ENCODE data around the gene MAST4.

Gene MAST4

DNA sequence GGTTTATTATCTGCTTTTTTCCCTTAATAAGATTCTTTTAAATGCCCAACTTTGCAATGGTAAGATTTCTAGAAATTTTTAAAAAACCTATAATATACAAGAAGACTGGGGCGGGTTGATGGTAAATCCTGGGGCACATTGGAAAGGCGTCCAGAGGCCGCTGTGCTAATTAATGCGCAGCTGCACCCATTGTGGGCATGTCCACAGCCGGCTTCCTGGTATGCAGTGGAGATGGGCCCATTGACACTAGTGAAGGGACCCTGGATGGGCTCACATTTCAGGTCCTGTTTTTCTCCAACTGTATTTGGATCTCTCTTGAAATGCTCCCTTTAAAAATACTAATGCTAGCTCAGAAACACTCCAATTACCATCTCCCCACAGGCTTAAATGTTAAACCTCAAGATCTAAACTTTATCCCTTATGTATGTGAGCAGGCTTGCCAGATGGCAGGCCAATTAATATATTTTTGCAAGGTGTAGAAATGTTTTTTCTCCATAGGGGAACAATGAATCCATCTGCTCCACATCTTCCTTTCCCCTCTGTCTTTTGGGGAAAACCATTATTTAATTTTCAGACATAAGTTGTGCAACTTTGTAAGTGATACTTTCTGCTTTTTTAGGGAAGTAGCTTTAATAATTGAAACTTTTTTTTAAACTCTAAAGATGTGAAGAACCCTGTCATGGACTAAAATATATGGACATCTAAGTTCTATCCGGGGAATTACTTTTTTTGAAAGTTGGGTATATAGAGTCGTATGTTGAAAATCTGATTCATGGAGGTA is 423.1 kb downstream of the MAST4 start:
- DNase-seq (ENCODE audit: low spot score) = no peak

DNA sequence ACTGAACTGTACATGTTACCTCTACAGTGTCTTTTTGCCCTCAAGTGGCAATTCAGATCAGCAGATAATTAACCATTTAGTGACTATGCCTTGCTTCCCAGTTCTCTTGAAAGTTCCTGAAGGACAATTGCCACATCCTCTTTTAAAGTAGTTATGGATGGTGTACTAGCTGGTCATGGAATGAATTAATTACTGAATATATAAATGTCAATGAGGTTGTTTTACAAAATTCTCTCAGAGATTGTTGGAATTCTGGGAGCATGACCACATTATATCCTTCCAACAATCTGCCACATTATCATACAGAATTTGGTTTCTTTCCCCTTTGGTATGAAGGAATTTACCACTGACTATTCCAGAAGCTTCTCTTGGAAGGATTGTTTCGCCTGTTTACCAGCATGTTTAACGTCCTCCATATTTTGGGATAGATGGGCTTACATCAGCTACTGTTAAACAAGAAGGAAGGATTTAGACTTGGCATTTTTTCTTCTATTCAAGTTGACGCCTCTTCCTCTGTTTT is 424.0 kb downstream of the MAST4 start:
- DNase-seq (ENCODE audit: low spot score) = no peak

DNA sequence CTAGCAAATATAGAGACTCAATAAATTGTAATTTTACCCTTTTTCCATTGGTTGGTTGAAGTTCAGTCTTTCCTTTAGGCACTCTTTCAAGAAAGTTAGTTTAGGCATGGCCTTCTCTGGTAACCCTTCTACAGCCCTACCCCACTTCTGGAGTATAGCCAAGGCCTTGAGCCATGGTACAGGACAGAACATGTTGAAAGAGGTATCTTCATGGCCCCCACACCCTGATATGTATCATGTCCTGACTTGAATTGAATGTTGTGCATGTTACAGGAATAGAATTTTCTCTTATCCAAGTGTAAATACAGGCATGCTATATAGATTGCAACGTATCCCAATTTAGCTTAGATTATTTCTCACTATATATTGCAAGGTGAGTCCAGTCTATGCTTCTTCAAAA is 424.8 kb downstream of the MAST4 start:
- DNase-seq (ENCODE audit: low spot score) = no peak

DNA sequence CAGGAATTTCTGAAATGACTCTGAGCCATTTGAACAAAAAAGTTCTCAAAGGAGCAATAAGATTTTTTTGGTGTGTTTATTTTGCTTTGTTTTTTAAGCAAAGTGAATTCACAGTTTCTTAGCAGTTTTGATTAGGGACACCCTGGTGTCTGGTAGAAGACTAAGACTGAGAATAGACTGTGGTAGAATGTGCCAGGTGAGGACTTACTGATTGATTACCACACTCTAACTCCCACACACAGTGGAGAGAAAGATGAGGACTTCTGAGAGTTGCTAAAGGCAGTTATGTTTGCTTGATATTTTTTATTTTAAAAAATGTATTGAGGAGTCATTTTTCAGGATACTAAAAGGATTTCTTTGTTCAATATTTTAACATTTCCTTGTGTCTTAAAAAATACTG is 425.3 kb downstream of the MAST4 start:
- no peak for DNase-seq (ENCODE audit: low spot score)

DNA sequence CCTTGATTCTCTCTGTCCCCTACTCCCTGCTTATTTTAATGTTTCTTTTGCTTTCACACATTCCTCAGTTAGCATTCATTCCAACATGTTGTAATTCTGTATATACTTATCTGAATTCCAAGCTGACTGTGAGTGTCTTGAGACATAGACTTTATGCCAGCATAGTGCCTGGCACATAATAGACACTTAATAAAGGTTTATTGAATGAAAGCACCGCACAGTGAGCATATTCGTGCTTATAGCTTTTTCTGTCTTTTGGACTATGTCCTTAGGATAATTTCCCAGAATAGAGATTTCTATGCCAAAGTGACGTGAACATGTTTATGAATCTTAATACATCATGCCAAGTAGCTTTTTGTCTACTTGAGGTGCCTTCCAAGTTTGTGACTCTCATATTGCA is 425.8 kb downstream of the MAST4 start:
- no peak for DNase-seq (ENCODE audit: low spot score)

DNA sequence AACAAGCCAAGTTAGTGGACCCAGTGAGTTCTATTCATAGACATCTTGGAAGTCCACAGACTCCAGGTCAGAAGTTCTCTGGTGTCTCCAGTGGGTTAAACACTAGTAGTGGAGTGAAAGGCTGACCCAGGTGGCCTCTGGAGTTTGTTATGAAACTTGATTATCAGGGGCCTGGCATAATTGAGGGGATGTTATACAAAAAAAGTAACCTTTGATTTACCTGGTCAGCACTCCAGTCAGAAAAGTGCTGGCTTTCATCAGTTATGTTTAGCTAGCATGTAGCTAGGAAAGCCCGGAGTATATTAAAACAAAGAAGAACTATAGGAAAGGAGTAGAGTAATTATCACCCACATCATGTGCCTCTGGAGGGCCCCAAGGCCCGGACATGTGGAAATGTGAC is 429.3 kb downstream of the MAST4 start:
- no peak for DNase-seq (ENCODE audit: low spot score)

DNA sequence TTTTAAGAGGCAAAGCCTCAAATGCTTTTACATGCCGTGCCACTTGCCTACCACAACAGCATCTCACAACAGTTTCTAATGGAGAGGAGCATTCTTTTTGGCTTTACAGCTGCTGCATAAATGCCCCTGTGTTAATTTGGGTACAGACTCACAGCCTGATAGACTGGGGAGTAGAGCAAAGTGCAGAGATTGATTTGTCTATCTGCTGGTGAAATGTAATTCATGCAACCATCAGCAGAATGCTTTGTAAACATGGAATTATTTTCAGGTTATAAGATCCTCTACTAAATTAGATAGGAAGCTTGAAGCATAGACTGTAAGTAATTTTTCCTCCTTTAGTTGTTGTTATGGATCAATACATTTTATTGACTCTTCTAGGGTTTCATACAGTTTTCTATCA is 430.1 kb downstream of the MAST4 start:
- DNase-seq (ENCODE audit: low spot score) = no peak

DNA sequence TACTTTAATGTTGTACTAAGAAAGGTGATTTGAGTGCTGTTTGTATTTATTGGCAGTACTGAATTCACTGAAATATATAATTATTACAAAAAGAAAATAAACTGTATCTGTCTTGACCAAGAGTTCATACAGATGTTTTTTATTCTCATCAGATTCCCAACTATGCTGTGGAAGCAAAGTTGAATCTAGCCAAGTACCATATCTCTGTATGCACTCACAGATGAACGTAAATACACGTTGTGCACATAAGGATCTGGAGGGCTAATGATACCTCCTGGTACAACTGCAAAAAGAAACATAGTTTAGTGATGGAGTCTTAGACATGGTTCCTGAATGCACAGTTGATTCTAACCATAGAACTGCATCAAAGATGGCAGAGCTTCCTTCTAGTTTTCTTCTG is 431.0 kb downstream of the MAST4 start:
- DNase-seq (ENCODE audit: low spot score) = no peak

DNA sequence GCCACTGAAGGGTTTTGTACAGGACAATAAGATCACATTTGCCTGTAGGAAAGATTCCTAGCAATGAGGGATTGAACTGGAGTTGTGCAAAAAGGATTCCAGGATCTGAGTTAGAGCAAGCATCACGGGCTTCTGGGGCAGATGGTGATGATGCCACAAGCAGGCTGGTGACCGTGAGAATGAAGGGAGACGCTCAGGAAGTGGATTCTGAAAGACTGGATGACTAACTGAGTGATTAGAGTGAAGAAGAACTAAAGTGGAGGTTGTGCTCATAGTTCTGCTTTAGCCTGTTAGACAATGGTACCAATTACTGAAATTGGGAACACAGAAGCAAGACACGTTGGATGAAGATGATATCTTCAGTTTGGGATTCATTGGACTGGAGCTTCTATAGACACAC is 432.2 kb downstream of the MAST4 start:
- DNase-seq (ENCODE audit: low spot score) = no peak

DNA sequence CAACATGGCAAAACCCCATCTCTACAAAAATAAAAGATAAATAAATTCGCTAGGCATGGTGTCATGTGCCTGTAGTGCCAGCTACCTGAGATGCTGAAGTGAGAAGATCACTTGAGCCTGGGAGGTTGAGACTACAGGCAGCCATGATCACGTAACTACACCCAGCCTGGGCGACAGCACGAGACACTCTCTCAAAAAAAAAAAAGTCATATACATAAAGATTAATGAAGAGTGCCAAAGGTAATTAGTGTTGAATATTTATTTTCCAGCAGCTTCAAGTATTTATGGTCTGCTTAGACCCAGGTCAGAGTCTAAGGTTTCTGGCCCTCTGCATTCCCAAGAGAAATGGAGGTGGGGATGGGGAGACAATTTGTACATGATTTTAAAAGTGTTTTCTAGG is 432.7 kb downstream of the MAST4 start:
- no peak for DNase-seq (ENCODE audit: low spot score)

DNA sequence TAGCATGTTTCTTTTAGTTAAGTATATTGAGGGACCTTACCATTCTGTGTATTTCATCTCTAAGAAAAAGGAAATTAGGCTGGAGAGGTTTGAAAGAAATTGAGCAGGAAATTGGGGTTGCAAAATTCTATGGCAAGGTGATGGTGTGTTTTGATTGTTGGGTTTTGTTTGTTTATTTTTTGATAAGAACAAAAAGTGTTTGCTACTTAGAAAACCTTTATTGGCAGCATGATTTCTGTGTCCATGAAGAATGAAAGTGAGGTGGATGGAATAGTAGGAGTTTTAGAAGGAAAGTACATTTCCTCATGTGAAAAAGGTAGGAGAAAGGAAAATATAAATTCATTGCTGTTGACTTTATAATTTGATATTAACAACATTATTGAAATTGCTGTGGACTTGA is 433.3 kb downstream of the MAST4 start:
- DNase-seq (ENCODE audit: low spot score) = no peak

DNA sequence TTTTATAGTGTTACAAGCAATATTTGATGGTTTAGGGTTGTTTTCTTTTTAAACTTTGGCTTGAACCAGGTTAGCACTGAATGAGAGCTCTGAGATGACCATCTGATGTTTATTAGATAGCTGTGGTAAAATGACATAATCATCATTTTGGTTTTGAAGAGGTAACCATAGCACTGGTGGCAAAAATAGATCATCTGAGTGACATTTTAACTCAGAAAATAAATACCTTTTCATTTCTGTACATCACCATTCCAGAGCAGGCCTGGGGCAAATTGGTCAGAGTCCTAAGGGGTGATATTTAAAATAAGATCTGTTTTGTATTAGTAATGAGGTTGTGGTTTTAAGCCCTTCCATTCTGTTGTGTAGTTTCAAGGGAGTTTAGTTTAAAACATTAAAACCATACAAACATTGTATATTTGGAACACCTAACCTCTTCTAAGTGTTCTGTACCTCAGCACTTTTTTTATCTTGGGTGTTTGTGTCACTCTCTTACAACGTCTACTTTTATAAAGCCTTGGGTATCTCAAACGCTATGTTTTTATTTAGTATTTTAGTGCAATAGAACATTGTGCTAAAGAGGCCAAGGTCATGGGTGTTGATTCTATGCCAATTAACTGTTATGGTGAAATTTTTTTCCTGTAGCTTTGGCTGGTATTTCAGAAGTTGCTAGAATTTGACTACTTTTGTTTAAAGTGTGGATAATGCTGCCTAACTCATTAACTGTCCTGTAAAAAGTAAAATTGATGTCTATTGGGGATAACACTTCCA is 434.3 kb downstream of the MAST4 start:
- DNase-seq (ENCODE audit: low spot score) = no peak

DNA sequence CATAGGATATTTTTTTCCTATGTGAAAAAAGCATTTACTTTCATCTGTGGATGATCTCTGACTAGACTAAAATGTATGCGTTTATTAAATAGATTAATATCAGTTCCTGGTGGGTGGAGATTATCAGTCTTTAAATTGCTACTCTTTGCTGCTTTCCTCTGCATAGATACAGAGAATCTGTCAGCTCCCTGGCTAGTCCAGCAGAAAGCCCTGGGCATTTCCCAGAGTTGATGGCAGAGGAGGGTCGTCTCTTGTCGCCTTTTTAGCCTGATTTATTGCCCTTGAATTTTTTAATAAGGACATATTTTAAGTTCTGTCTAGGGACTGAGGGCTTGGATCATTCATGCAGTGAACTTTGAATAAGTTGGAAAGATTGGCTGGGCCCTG is 434.9 kb downstream of the MAST4 start:
- DNase-seq (ENCODE audit: low spot score) = no peak

DNA sequence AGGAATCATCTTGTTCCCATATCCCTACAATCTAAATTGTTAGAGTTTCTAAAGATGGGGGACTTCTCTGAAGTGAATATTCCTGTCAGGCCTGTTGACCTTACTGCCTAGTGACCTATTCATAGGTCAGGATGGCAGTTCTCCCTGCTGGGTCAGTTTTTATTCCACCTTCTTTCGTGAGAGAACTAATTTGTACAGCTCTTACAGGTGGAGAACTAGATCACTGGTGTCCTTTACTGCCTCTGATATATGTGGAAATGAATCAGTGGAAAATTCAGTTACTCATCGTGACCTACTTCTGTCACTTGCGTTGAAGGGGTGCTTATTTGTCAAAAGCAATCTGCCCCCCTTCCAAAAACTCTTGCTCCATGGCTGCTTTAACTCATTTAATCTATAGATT is 435.5 kb downstream of the MAST4 start:
- DNase-seq (ENCODE audit: low spot score) = no peak

DNA sequence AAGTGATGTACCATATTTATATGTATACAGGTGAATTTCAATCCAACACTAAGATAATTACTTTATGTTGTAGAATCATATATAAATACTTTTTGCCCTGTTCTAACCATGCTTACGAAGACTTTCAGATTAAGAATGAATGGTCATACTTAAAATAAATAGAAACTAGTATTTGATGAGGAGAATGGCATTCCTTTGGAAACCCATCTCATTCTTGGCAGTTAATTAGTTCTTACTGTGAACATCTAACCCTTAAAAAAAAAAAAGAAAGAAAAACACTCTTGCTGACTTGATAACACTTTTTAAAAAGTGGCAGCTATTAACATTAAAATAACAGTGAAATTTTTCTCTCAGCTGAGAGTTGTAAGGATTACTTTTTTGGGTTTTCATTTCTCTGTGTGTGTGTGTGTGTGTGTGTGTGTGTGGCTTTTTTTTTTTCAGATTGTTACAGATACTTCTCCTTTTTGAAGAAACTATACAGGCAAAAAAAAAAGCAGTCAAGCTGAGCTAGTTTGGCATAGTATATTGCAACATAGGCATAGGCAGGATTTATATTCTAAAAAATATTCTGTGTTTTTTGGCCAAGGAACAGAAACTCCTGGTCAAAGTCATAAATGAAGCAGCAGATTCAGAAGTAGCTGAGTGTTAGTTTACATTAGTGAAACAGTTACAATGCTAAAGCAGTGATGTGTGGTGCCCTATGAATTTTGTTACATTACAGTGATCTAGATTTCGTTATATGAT is 436.9 kb downstream of the MAST4 start:
- no peak for DNase-seq (ENCODE audit: low spot score)

DNA sequence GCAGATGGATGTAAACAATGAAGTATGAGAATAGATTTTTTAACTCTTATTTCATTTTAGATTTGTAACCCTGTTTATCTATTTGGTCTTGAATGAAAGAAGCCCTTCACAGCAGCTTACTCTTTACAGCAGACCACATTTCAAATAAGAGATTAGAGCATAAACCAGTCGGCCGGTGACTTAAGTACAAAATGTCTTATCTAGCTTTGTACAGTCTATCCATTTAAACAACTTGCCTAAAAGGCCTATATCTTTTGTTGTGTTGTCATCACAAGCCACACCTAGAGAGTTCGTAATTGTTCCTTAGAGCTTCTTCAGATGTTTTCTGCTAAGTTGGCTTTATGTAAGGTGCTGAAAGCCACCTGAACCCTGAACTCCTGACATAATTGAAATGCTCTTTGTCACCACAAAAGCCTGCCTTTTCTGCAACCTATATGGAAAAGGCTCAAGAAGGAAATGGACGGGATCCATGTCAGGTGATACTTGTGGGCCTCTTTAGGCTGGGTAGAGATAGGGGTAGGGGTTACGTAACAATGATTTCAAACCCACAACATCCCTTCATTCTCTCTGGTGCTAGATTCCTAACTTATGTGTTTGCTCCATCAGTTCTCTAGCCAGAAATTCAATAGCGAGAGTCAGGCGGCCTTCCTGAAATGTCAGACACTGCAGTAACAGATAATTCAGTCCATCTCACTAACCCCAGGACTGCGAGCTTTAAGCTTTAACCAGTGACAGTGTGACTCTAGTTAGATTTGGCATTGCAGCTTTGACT is 437.9 kb downstream of the MAST4 start:
- DNase-seq (ENCODE audit: low spot score) = no peak

DNA sequence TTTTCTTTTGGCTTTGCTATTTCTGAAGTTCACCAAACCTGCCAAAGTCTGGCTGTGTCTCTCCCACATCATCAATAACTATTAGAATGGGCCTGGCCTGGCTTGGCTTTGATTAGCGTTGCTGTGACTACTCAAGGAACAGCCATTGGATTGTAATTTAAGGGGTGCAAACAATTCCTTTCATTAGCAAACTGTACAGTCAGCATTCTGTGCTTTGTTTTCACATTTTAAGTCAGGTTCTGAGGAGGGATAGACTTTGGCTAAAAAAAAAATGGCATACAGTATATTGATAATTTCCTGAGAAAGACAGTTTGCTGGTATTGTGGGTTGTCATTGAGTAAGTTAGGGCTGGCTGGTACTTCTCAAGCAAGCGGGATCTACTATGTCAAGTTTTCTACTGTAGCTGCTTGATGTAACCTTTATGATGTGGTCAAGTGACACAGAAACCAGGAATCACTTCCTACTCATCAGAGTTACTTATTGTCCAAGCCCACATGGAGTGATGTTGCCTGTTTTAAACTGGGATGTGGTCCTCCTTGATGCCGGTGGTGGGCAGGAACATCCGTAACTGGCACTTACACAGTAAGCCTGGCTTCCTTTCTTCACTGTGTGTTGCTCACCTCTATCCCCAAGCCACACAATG is 439.0 kb downstream of the MAST4 start:
- DNase-seq (ENCODE audit: low spot score) = no peak

DNA sequence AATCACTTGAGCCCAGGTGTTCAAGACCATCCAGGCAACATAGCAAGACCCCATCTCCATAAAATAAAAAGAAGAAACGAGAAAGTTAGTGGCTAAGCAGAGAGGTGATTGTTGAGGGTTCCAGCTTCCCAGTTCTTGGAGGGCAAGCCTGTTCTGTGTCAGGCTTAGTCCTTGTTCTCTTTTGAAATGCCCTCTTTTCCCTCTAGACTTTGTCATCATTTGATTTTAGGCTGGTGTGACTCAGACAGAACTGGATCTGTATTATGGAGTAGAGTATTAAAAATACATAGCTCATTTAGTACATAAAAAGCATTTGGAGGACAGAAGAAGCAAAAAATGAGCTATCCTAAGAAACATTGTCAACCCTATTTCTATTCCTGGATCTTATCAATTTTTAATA is 441.0 kb downstream of the MAST4 start:
- DNase-seq (ENCODE audit: low spot score) = no peak

DNA sequence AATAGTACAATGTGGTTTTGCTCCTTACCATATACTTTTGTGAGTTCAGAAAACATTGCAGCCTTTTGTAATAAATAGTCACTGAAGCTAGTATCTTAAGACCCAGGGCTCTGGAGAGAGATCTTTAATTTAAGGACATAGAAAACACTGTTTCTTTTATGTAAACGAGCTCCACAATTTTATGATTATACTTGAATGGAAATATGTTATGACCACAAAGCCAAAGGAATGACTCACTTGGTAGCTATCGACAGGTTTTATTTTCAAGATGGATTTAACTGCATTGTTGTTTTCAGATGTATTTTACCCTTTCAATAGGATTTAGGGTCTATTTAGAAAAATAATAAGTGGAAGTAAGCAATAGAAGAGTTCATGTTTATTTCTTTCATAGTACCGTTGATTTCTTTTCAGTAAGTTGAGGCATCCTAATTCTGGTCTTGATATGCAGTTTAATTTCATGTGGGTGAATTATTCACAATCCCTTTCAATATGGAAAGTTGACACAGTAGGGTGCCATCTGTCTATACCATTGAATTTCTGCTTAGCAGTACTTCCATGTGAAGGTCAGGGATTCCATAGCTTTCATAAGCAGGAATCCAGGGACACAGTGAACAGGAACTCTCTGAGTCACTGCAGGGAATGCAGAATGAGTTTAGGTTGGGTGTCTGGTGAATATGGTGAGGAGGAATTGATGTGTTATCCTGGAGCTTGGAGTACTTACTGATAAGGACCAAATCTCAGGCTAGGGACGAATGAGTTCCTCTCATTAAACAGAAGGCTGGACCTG is 442.8 kb downstream of the MAST4 start:
- peak; percentile 29 for DNase-seq (ENCODE audit: low spot score)

DNA sequence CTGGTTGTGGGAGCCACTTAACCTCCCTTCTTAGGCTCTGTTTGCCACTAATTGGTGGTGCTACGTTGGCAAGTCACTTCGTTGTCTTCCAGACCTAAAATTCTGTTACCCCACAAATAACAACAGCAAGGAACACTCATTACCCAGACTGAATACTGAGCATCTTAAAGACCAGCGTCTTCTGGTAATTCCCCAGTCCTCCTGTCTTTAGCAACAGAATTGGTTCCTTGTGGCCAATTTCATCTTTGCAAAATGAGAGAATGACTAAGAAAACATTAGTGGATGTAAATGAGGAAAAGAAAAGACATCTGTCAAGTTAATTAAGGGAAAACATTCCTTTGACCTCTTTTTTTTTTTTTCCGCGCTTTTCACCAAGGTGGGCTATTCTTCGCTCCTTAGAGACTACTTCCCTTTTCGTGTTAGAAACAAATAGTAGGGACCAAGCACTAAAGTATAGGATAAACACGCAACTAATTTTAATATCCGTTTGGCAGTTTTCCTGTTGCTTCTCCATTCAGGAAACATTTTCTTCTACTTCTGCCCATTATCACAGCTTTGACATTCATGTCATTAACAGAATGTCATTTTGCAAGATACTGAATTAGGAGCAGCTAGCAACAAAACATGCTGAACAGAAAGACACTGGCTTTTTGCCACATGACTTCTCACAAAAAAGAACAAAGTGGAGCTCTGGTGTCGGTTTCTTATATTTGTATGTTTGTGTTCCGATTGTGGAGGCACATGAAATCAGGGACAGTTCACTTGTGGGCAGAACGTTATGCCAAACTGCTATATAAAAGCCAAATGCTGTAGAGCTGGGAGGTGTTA is 446.2 kb downstream of the MAST4 start:
- no peak for DNase-seq (ENCODE audit: low spot score)

Measured in AG08396 (cell line).